GM12878 (cell line): ENCODE measurements around the gene HLA-DRA. TPM values are rescaled to one million over a fixed set of nuclear protein-coding genes. Genes with fewer than 3 reads are reported as not detected.

Experiments used
- ATAC-seq: fragments of 200-7000 bp; cut with Tn5 transposase; 3 replicates; pipeline ENCODE4 v1.9.1; 2020; ENCODE audit warnings: mild to moderate bottlenecking, moderate library complexity
- BruUV-seq: library from RNA; stranded (reverse); fragments of 400-500 nt; replicated peaks from 2 replicates; lab custom pipeline; 2021; lab: Mats Ljungman, UMichigan
- CTCF ChIA-PET: fragments of 300-600 bp; sonication (Branson Sonifier 250); formaldehyde crosslinking; extraction: SDS; loops from one replicate; lab custom pipeline; 2021; ENCODE audit warnings: inconsistent platforms; lab: Yijun Ruan, JAX
- POLR2A ChIA-PET: fragments of 350-600 bp; formaldehyde crosslinking; extraction: SDS; loops from one replicate; lab custom pipeline; 2021; ENCODE audit warnings: inconsistent platforms; lab: Charles Lee
- RAD21 ChIA-PET: fragments of 300-600 bp; sonication (Branson Sonifier 250); formaldehyde crosslinking; loops from one replicate; lab custom pipeline; 2023; ENCODE audit warnings: antibody characterized with exemption; ENCODE audit not compliant: unreplicated experiment; lab: Charles Lee
- SMC1A ChIA-PET: fragments of 300-600 bp; sonication (Branson Sonifier 250); formaldehyde crosslinking; loops from one replicate; lab custom pipeline; 2023; ENCODE audit not compliant: unreplicated experiment, uncharacterized antibody; lab: Charles Lee
- DNase-seq: peaks from one replicate; pipeline ENCODE4 v3.0.0-alpha.2; 2011; ENCODE audit warnings: low read depth, low spot score
- FAIRE-seq: peaks from 3 replicates; lab custom pipeline; 2011; peaks lifted over from hg19 to GRCh38; lab: Jason Lieb, UNC
- H2AFZ ChIP-seq: 2 replicates; pipeline ENCODE4 v1.6.0; 2011; ENCODE audit warnings: low read depth, low read length, control low read depth; ENCODE audit not compliant: control insufficient read depth
- H3K27ac ChIP-seq: 2 replicates; pipeline ENCODE4 v1.5.1; 2011; ENCODE audit warnings: control low read depth; ENCODE audit not compliant: control insufficient read depth, insufficient read depth
- H3K27me3 ChIP-seq, 2 experiments: replicated peaks in 1 of 2; 2 replicates each; pipeline versions ENCODE4 v1.6.0 to v1.6.1; 2011; ENCODE audit warnings: low read length in 1 of 2; ENCODE audit not compliant: control insufficient read depth in 2 of 2, insufficient read depth in 2 of 2
- H3K36me3 ChIP-seq, 2 experiments: 2 replicates each; pipeline ENCODE4 v1.5.1; 2011; ENCODE audit warnings: low read length in 1 of 2; ENCODE audit not compliant: control insufficient read depth in 2 of 2, insufficient read depth in 2 of 2
- H3K4me1 ChIP-seq: 2 replicates; pipeline ENCODE4 v1.6.1; 2011; ENCODE audit warnings: mild to moderate bottlenecking, low read length, moderate library complexity, mixed read lengths; ENCODE audit not compliant: control insufficient read depth, insufficient read depth
- H3K4me2 ChIP-seq: 2 replicates; pipeline ENCODE4 v1.6.0; 2011; ENCODE audit warnings: control low read depth; ENCODE audit not compliant: control insufficient read depth, insufficient read depth
- H3K4me3 ChIP-seq: fragments of 200-600 bp; sonication (generic); 2 replicates; pipeline ENCODE4 v1.5.1; 2016
- H3K79me2 ChIP-seq: 2 replicates; pipeline ENCODE4 v1.6.0; 2011; ENCODE audit warnings: low read length; ENCODE audit not compliant: control insufficient read depth, insufficient read depth
- H3K9ac ChIP-seq: 2 replicates; pipeline ENCODE4 v1.8.0; 2011; ENCODE audit warnings: low read length, control low read depth, mixed read lengths; ENCODE audit not compliant: control insufficient read depth, insufficient read depth
- H3K9me3 ChIP-seq: replicated peaks from 3 replicates; pipeline ENCODE4 v1.5.1; 2011; ENCODE audit warnings: mild to moderate bottlenecking, low read length; ENCODE audit not compliant: control insufficient read depth, insufficient read depth
- H4K20me1 ChIP-seq: 2 replicates; pipeline ENCODE4 v1.6.0; 2011; ENCODE audit not compliant: control insufficient read depth, insufficient read depth
- BMI1 ChIP-seq: fragments of 450-650 bp; IDR thresholded peaks from 2 replicates; pipeline ENCODE4 v1.6.1; 2016; ENCODE audit warnings: mild to moderate bottlenecking, moderate library complexity, borderline replicate concordance
- DPF2 ChIP-seq: fragments of 450-650 bp; IDR thresholded peaks from 2 replicates; pipeline ENCODE4 v1.6.1; 2017; ENCODE audit warnings: mild to moderate bottlenecking
- GABPA ChIP-seq: IDR thresholded peaks from 2 replicates; pipeline ENCODE4 v1.6.1; 2014; ENCODE audit warnings: antibody characterized with exemption, low read depth, mild to moderate bottlenecking, inconsistent platforms
- IRF5 ChIP-seq: fragments of 450-650 bp; IDR thresholded peaks from 2 replicates; pipeline ENCODE4 v1.6.1; 2017; ENCODE audit warnings: borderline replicate concordance
- LARP7 ChIP-seq: fragments of 450-650 bp; IDR thresholded peaks from 2 replicates; pipeline ENCODE4 v1.6.1; 2017; ENCODE audit warnings: mild to moderate bottlenecking
- MEF2A ChIP-seq: IDR thresholded peaks from 2 replicates; pipeline ENCODE4 v1.6.1; 2011; ENCODE audit warnings: low read depth, mild to moderate bottlenecking, low read length, moderate library complexity; ENCODE audit not compliant: insufficient read depth
- NBN ChIP-seq: fragments of 450-650 bp; IDR thresholded peaks from 2 replicates; pipeline ENCODE4 v1.6.1; 2016
- NFYA ChIP-seq: IDR thresholded peaks from 2 replicates; pipeline ENCODE4 v1.6.1; 2011; ENCODE audit warnings: low read depth, mild to moderate bottlenecking, low read length, improper control_type of control experiment, borderline replicate concordance
- NR2C2 ChIP-seq: IDR thresholded peaks from 2 replicates; pipeline ENCODE4 v1.6.1; 2011; ENCODE audit warnings: borderline replicate concordance, low read depth; ENCODE audit not compliant: control insufficient read depth, insufficient read length
- PAX5 ChIP-seq: IDR thresholded peaks from 2 replicates; pipeline ENCODE4 v1.6.1; 2011; ENCODE audit warnings: low read depth, low read length, borderline replicate concordance
- RAD21 ChIP-seq: IDR thresholded peaks from 2 replicates; pipeline ENCODE4 v1.6.1; 2011; ENCODE audit warnings: mild to moderate bottlenecking, low read depth, low read length, moderate library complexity; ENCODE audit not compliant: insufficient read depth
- RFX5 ChIP-seq: IDR thresholded peaks from 2 replicates; pipeline ENCODE4 v1.6.1; 2011; ENCODE audit warnings: low read depth, low read length, improper control_type of control experiment
- SREBF2 ChIP-seq: IDR thresholded peaks from 2 replicates; pipeline ENCODE4 v1.6.1; 2012; ENCODE audit warnings: mild to moderate bottlenecking, low read length
- ZNF274 ChIP-seq: IDR thresholded peaks from one replicate; pipeline ENCODE4 v1.8.0; 2011; ENCODE audit not compliant: insufficient read length, insufficient read depth
- ZNF384 ChIP-seq: IDR thresholded peaks from 2 replicates; pipeline ENCODE4 v1.6.1; 2012; ENCODE audit warnings: low read depth, mild to moderate bottlenecking, low read length, improper control_type of control experiment, borderline replicate concordance
- WGBS: methylation state at CpG from one replicate; pipeline ENCODE4 v1.1.6; 2016; ENCODE audit warnings: low lambda C conversion rate; ENCODE audit not compliant: insufficient replicate concordance, insufficient coverage; ENCODE audit errors: missing lambda C conversion rate; 5-methylcytosine and 5-hydroxymethylcytosine counted together
- in situ Hi-C: fragments of 300-500 bp; cut with MboI; formaldehyde crosslinking; loops from 9 replicates; pipeline ENCODE4 v1.14.3; 2018; ENCODE audit warnings: mixed read lengths
- intact Hi-C: fragments of 100-400 bp; cut with micrococcal nuclease; formaldehyde crosslinking; loops from one replicate; pipeline ENCODE4 v1.14.2; 2022; ENCODE audit not compliant: unreplicated experiment
- polyA plus RNA-seq, 11 experiments: library from polyadenylated mRNA; depleted of rRNA in 4 of 11; unstranded in 6 of 11; stranded (reverse) in 5 of 11; fragments of >200 nt; fragmentation: Nextera tagmentation in 4 of 11; fragmentation: Illumina TruSeq in 1 of 11; extraction: Ambion mirVana in 4 of 11; extraction: Trizol in 1 of 11; gene quantifications; 1 replicate in 1 of 11; 2 replicates in 10 of 11; pipeline versions ENCODE4 v1.2.1 to v1.2.3, GENCODE V29; 2011 to 2016; ENCODE audit warnings: inconsistent platforms in 2 of 11, missing spikeins in 2 of 11, low read depth in 1 of 11
- total RNA-seq, 4 experiments: library from RNA; depleted of rRNA in 3 of 4; stranded (reverse); fragments of >200 nt in 3 of 4; fragmentation: Illumina TruSeq in 1 of 4; extraction: Trizol in 1 of 4; gene quantifications; 2 replicates each; pipeline versions ENCODE4 v1.2.1 to v1.2.3, GENCODE V29; 2013 to 2021
- TF ChIP-seq, protein P1 (sequence below): fragments of 450-650 bp; formaldehyde crosslinking; IDR thresholded peaks from 2 replicates; pipeline ENCODE4 v1.4.0; 2022; ENCODE audit warnings: mild to moderate bottlenecking, moderate library complexity
- TF ChIP-seq, protein P2 (sequence below): fragments of 450-650 bp; IDR thresholded peaks from 2 replicates; pipeline ENCODE4 v1.6.1; 2017; ENCODE audit warnings: low read depth, mild to moderate bottlenecking, moderate library complexity

The HLA-DRA gene
- total and polyA plus RNA-seq, 10 of the 15 experiments (the other 5 are each of a cell fraction or from before 2014, with no cell fraction given), result 2,040 to 7,093 (median 2,859) TPM

GRCh38 chr6:32401284-32401963, 38.3 kb upstream of the HLA-DRA start (continued):
- no peak for TF ChIP-seq MEF2A
- no peak for TF ChIP-seq SREBF2
- TF ChIP-seq, protein P1, sequence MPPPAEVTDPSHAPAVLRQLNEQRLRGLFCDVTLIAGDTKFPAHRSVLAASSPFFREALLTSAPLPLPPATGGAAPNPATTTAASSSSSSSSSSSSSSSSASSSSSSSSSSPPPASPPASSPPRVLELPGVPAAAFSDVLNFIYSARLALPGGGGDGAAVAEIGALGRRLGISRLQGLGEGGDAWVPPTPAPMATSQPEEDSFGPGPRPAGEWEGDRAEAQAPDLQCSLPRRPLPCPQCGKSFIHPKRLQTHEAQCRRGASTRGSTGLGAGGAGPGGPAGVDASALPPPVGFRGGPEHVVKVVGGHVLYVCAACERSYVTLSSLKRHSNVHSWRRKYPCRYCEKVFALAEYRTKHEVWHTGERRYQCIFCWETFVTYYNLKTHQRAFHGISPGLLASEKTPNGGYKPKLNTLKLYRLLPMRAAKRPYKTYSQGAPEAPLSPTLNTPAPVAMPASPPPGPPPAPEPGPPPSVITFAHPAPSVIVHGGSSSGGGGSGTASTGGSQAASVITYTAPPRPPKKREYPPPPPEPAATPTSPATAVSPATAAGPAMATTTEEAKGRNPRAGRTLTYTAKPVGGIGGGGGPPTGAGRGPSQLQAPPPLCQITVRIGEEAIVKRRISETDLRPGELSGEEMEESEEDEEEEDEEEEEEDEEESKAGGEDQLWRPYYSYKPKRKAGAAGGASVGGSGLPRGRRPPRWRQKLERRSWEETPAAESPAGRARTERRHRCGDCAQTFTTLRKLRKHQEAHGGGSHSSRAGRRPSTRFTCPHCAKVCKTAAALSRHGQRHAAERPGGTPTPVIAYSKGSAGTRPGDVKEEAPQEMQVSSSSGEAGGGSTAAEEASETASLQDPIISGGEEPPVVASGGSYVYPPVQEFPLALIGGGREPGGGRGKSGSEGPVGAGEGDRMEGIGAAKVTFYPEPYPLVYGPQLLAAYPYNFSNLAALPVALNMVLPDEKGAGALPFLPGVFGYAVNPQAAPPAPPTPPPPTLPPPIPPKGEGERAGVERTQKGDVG (CRISPR knock-in tag), result no peak
- no peak for TF ChIP-seq PAX5
- TF ChIP-seq BMI1, result no peak
- no peak for TF ChIP-seq GABPA
- TF ChIP-seq NFYA, result no peak
- TF ChIP-seq DPF2, result no peak
- TF ChIP-seq NR2C2, result no peak

DNA sequence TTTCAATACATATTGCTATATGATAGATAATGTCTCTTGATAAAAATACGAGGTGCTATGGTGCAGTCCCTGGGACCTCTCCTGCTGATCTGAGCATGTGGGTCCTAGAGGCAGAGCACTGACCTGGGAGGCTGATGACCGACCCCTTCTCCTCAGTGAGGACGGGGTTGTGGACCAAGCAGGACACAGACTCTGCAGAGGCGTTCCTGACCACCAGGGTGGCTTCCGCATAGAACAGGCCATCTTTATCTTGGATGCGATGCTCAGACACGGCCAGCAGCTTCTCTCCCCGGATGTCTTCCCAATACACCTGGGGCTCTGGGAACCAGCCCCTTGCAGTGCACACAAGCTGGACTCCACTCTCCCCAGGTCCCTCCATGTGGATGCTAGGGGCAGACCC, 36.9 kb upstream of the HLA-DRA start:
- Histone ChIP-seq H3K4me1 (peaks cover 4% of the 10 kb centered on the region), H3K27ac (no peak overlapping the region), H3K9ac (no peak overlapping the region), H3K4me2 (no peak overlapping the region), H3K36me3 (no peaks in the 10 kb centered on the region), H3K9me3 (peaks cover 2% of the 10 kb centered on the region; the same call in 1 of the 3 replicates), H4K20me1 (no peaks in the 10 kb centered on the region), H3K79me2 (no peaks in the 10 kb centered on the region), H3K27me3 (peaks cover 2 to 4% of the 10 kb centered on the region in 2 experiments; a peak in 1 of 4 replicates), H3K4me3 (no peak overlapping the region), H2AFZ (no peak overlapping the region)
- SMC1A ChIA-PET, result interaction anchor here (1.6 to 2.6 kb wide), 3 partner anchors 158 to 465 kb away, joined by 5 to 9 read pairs (median 6); no protein-coding TSS in a partner anchor
- in situ Hi-C loops, result no loop called here
- no peak for ATAC-seq
- DNase-seq, result no peak
- CTCF ChIA-PET, result interaction anchor here (2.1 to 3.3 kb wide), 3 partner anchors 11 to 298 kb away, joined by 9 to 20 read pairs (median 13); no protein-coding TSS in a partner anchor
- RAD21 ChIA-PET, result interaction anchor here (1.8 kb wide), 1 partner anchor 383 kb away, joined by 4 read pairs; no protein-coding TSS in a partner anchor
- POLR2A ChIA-PET, result interaction anchor here (0.6 to 1.1 kb wide), 2 partner anchors 169 to 298 kb away, joined by 3 read pairs; no protein-coding TSS in a partner anchor
- 43% methylated on average over 8 of the region's 8 CpGs for WGBS
- no peak for FAIRE-seq
- BruUV-seq, result no TSS peak
- intact Hi-C loops, result no loop called here
- no peak for TF ChIP-seq ZNF384
- no peak for TF ChIP-seq ZNF274
- TF ChIP-seq LARP7, result no peak
- TF ChIP-seq RAD21, result no peak
- no peak for TF ChIP-seq NBN
- TF ChIP-seq, protein P2, sequence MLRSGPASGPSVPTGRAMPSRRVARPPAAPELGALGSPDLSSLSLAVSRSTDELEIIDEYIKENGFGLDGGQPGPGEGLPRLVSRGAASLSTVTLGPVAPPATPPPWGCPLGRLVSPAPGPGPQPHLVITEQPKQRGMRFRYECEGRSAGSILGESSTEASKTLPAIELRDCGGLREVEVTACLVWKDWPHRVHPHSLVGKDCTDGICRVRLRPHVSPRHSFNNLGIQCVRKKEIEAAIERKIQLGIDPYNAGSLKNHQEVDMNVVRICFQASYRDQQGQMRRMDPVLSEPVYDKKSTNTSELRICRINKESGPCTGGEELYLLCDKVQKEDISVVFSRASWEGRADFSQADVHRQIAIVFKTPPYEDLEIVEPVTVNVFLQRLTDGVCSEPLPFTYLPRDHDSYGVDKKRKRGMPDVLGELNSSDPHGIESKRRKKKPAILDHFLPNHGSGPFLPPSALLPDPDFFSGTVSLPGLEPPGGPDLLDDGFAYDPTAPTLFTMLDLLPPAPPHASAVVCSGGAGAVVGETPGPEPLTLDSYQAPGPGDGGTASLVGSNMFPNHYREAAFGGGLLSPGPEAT, result no peak
- TF ChIP-seq RFX5, result no peak
- TF ChIP-seq IRF5, result no peak
